ENCODE results near the gene MRPS11.
"Not testable (repeated sequence)": the region's sequence is repeated elsewhere in the genome, so short reads cannot be mapped to it uniquely, and the experiment has no call there.

MRPS11 gene

GRCh38 chr15:88524094-88524493, 56.6 kb downstream of the MRPS11 start:
- H3K36me3 ChIP-seq (ENCODE audit: insufficient read depth, low read length); H3K9me3 ChIP-seq (ENCODE audit: control insufficient read depth, insufficient read depth, low read length); H3K9ac ChIP-seq (ENCODE audit: low read depth, low read length); H3K4me1 ChIP-seq (ENCODE audit: insufficient read depth, low read length): not testable (repeated sequence)

- Histone ChIP-seq H3K9ac (ENCODE audit: low read depth, low read length) (no peak overlapping the region), H3K9me3 (ENCODE audit: control insufficient read depth, insufficient read depth, low read length) (no peaks in the 10 kb centered on the region; the same call in 1 of the 2 replicates), H3K36me3 (ENCODE audit: insufficient read depth, low read length) (peaks cover 4% of the 10 kb centered on the region; the same call in 1 of the 2 replicates), H3K4me1 (ENCODE audit: insufficient read depth, low read length) (no peaks in the 10 kb centered on the region)
Observed at GRCh38 chr15:88525418-88525817, 57.9 kb downstream of the MRPS11 start.

- H3K36me3 ChIP-seq (ENCODE audit: insufficient read depth, low read length) = peaks cover 12% of the 10 kb centered on the region; the same call in 1 of the 2 replicates
Observed at GRCh38 chr15:88526247-88526879, 58.9 kb downstream of the MRPS11 start.

GRCh38 chr15:88529021-88529630, 61.6 kb downstream of the MRPS11 start:
- Histone ChIP-seq H3K9ac (ENCODE audit: low read depth, low read length) (no peak overlapping the region), H3K4me1 (ENCODE audit: insufficient read depth, low read length) (no peaks in the 10 kb centered on the region), H3K9me3 (ENCODE audit: control insufficient read depth, insufficient read depth, low read length) (no peaks in the 10 kb centered on the region; the same call in 1 of the 2 replicates), H3K36me3 (ENCODE audit: insufficient read depth, low read length) (peaks cover 13% of the 10 kb centered on the region; the same call in 1 of the 2 replicates)

More at GRCh38 chr15:88526247-88526879, 58.9 kb downstream of the MRPS11 start:
- H3K9ac ChIP-seq (ENCODE audit: low read depth, low read length) = no peak overlapping the region
- H3K9me3 ChIP-seq (ENCODE audit: control insufficient read depth, insufficient read depth, low read length) = no peaks in the 10 kb centered on the region; the same call in 1 of the 2 replicates
- H3K4me1 ChIP-seq (ENCODE audit: insufficient read depth, low read length) = no peaks in the 10 kb centered on the region

All from ES-I3 (cell line).